OCI-M1 (cell line): Measurements from ENCODE around the gene MROH2A.

Experiments
- DNase-seq: peaks from one replicate; lab custom pipeline; 2025; lab: John Stamatoyannopoulos, UW

The MROH2A gene

GRCh38 chr2:233835230-233836186 lies 57.4 kb downstream of the MROH2A start:
- no peak for DNase-seq

- no peak for DNase-seq
These were observed 58.2 kb downstream of the MROH2A start for GRCh38 chr2:233836359-233836758.

GRCh38 chr2:233837694-233838229 lies 59.6 kb downstream of the MROH2A start:
- DNase-seq, result no peak

- DNase-seq, result no peak
These were observed 60.1 kb downstream of the MROH2A start for GRCh38 chr2:233838251-233838650.

- DNase-seq, result no peak
These were observed 60.8 kb downstream of the MROH2A start for GRCh38 chr2:233838726-233839446.

DNA sequence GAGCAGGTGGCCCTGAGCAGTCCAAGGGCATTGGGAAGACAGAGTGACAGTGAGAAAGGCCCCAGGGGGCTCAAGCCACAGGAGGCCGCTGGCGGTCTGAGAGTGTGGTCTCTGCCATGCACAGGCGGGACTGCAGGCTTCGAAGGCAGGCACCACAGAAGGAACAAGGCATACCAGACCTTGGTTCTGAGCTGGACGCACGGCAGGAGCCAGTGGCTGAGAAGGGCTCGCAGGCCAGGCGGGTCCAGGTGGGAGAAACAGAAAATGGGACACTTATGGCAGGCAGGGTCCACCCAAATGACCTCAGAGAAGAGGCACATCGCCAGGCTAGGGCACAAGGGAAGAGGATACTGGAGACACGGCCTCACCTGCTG lies 61.3 kb downstream of the MROH2A start:
- no peak for DNase-seq

DNA sequence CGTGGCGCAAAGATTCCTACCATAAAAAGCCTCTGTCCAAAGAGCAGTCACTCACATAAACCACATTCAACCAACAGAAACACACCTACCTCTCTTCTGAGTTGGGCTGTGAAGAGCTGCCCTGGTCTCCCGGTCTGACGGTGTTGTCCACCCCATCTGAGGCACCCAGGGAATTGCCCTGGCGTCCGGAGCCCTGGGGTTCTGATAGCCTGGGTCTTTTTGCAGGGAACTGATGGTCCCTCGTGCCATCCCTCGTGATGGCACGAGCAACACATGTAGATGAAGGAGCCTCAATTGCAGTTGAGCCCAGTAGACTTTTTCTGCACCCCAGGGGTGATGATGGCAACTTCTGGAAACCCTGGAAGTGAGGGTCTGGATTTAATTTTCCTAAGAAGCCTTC lies 62.4 kb downstream of the MROH2A start:
- DNase-seq, result no peak

DNA sequence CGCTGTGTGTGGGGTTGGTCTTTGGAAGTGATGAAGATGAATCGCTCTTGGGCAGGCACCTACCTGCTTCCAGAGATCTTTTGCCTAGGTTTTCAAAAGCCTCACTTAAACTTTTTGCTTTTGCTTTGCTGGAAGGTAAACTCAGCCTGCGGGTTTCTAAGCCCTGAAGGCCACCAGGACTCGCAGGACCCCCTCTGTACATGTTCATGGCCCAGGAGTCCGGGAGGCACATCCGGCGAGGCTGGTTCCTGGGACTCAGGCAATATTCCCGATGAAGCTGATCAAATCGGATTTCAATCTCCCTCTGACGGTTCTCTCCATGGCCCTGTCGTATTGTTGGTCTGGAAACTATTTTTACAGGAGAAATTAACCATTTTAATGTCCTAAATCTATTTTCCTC lies 63.1 kb downstream of the MROH2A start:
- no peak for DNase-seq

DNA sequence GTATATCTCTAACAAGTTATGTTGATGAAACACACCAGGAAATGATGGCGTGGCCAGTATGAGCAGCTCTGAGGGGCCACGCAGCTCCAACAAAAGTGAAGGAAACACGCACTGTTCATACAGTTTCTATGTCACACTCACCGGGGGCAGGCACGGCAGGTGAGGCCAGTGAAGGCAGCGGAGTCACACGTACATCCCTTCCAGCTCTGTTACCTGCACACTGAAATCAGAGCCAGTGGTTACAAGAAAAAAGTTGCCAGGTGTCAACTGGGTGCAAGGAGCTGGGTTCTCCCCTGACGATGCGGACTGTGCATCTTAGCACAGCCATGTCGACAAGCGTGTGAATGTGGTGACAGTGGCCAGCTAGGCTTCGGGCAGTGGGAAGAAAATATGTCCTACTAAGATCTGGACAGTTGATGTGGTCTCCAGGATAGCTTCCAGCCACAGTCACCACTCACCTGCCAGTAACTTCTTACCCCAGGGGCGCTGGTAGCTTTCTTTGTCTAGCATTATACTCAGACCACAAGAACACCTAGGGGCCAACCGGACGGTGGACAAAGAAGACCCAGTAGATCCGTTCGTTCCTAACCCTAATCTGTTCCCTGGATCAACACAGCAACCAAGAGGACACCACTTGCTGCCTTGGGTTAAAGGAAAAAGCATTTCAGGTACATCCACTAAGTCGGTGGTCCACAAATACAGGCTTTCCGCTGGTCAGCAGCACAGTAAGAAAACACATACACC lies 66.1 kb downstream of the MROH2A start:
- no peak for DNase-seq

DNA sequence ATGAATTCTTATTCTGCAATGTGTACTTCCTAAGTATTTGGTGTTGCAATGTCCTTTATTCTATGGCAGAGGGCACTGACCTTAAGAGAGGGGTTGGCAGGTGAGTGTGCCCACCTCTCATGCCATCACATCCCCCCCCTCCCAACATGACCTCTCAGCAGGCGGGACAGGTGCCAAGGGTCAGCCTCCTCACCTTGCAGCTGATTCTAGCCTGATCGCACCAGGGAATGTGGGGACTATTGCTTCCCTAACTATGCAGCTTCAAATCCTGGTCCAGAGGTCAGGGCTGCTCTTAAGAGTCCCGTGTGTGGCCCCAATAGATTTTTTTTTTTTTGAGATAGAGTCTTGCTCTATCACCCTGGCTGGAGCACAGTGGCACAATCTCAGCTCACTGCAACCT lies 66.7 kb downstream of the MROH2A start:
- no peak for DNase-seq

DNA sequence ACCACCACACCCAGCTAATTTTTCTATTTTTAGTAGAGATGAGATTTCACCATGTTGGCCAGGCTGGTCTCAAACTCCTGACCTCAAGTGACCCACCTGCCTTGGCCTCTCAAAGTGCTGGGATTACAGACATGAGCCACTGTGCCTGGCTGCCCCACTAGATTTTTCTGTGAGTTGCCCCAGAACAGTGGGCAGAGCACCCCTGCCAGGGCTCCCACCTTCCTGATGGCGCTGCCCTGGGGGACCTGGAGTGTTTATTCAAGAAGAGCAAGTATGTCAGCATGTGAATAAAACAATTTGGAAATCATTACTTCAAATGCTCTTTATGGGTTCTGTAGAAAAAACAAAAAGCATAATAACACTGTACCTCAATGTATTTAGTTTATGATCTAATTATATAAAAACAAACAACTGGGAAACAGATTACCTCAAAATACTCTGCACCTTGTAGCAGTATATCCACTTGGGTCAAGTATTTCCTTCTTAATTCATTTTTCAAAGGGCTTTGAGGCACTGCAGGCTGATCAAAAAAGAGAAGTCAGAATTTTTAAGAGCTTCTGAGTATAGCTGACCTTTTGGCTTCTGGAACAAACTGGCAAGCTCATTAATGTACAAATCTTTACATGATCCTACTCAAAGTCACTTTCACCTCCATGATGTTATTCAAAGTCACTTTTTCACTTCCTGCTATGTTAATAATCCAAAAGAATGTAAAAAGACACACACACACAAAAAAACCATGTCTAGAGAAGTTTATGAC lies 67.4 kb downstream of the MROH2A start:
- DNase-seq, result no peak

GRCh38 chr2:233846387-233847247 lies 68.5 kb downstream of the MROH2A start:
- no peak for DNase-seq

DNA sequence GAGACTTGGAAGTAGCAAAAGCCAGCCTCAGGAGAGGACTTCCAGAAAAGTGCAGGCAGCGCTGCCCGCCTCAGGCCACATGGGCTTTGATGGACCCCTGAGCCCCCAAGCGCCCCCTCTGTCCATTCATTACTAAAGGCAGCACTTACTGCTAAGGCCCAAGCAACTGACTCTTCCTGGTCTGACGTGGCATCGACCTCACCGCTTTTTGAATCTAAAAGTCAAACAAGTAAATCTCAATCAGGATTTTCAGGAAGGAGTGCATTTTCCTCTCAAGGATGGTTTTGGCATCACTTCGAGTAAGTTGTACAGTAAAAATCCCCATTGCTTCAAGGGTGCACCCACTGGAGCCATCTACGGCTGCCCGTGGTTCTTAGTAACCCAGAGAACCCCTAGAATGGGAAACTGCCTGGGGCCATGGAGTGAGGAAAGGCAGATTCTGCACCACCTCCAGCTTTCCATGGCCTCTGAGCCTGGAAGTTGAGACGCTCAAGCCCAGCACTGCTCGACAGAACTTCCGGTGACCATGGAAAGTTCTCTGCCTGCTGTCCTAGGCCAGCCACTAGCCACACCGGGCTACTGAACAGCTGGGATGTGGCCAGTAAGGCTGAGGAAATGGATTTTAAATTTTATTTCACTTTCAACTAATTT lies 69.2 kb downstream of the MROH2A start:
- no peak for DNase-seq

DNA sequence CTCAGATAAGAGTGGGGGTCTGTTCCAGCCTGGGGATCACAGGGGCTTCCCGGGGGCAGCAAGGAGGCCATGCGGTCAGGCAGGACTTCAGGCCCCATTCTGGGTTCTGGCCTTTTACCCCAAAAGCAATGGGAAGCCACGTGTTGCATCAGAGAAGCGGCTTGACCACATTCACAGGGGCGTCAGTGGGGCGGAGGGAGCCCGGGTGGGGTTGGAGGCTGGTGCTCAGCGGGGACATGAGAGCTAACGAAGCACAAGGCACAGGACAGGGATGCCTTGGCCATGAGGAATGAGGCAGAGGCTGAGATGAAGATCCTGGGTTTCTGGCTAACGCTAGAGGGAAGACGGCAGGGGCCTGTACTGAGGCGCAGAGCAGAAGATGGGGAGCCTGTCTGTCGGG lies 70.1 kb downstream of the MROH2A start:
- DNase-seq, result no peak

DNA sequence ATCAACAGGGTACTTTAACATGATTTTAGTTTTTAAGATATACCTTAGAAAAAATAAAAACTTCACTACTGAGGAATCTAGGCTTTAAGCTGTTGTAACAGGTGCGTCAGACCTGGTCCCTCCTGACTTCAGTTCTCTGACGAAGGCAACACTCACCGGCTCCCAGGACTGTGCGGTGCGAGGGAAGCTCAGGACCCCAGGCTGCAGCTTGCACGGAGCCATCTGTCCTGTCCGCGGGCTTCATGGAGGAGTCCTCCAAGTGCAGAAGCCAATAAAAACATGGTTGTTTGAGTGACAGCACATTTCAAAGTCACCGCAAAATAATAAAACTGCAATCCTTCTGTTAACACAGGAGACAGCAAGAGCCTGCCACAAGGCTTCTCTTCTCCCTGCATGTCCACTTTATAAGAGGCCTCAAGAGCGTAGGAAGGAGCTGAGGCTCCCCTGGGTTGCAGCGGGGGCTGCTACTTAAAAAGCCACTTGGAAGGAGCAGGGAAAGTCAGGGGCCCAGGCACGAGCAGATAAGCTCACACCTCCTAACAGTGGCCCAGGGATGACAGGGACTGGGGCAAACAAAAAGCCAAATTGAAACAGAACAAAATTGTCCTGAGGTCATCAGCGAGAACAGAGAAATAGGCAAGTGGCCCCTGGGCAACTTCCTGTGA lies 71.6 kb downstream of the MROH2A start:
- no peak for DNase-seq

GRCh38 chr2:233850745-233851144 lies 72.6 kb downstream of the MROH2A start:
- DNase-seq, result no peak

GRCh38 chr2:233851169-233851568 lies 73.0 kb downstream of the MROH2A start:
- DNase-seq, result no peak

GRCh38 chr2:233852056-233852455 lies 73.9 kb downstream of the MROH2A start:
- peak; percentile 55 for DNase-seq

DNA sequence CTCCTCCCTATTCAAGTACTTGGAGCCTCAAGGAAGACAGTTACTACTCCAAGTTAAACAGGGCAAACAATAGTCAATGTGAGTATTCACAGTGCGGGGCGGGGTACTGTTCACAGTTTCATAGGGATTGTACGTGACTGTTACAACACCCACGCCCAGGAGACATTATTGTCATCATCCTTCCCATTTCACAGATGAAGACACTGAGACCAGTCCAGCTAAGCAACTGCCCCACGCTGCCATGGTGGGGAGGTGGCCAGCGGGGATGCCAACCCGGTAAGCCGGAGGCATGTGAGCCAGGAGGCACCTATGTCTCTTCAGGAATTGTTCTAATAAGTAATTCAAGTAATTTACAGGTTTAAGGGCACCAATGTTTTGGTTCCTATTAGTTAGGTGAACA lies 75.2 kb downstream of the MROH2A start:
- DNase-seq, result peak; percentile 35

- no peak for DNase-seq
These were observed 75.7 kb downstream of the MROH2A start for GRCh38 chr2:233853883-233854240.
